Mucosa of rectum (tissue), 2 donors: ENCODE data around the gene ARSJ.

Source experiments
- H3K27ac ChIP-seq, 2 donors: one replicate each; pipeline ENCODE4 v1.7.0; 2013; ENCODE audit warnings: inconsistent platforms in 2 of 2, low read depth in 2 of 2, low read length in 2 of 2
- H3K27me3 ChIP-seq, 2 donors: one replicate each; pipeline ENCODE4 v1.7.0; 2013; ENCODE audit warnings: low read length in 2 of 2; ENCODE audit not compliant: control insufficient read depth in 2 of 2, insufficient read depth in 2 of 2
- H3K36me3 ChIP-seq, 2 donors: one replicate each; pipeline ENCODE4 v1.7.0; 2013; ENCODE audit warnings: low read length in 2 of 2; ENCODE audit not compliant: control insufficient read depth in 2 of 2, insufficient read depth in 2 of 2
- H3K4me1 ChIP-seq, 2 donors: one replicate each; pipeline ENCODE4 v1.7.0; 2013; ENCODE audit warnings: low read length in 2 of 2, mild to moderate bottlenecking in 1 of 2; ENCODE audit not compliant: control insufficient read depth in 2 of 2, insufficient read depth in 2 of 2
- H3K4me3 ChIP-seq, 2 donors: one replicate each; pipeline ENCODE4 v1.7.0; 2013; ENCODE audit warnings: low read length in 2 of 2
- H3K9ac ChIP-seq, 2 donors: one replicate each; pipeline ENCODE4 v1.7.0; 2013; ENCODE audit warnings: low read length in 2 of 2, low read depth in 1 of 2, mild to moderate bottlenecking in 1 of 2
- H3K9me3 ChIP-seq, 2 donors: one replicate each; pipeline ENCODE4 v1.7.0; 2013; ENCODE audit warnings: low read length in 2 of 2; ENCODE audit not compliant: control insufficient read depth in 2 of 2
- donor health status: healthy.
- donor health status: Normal muscosa, but diverticular disease.

Gene ARSJ

DNA sequence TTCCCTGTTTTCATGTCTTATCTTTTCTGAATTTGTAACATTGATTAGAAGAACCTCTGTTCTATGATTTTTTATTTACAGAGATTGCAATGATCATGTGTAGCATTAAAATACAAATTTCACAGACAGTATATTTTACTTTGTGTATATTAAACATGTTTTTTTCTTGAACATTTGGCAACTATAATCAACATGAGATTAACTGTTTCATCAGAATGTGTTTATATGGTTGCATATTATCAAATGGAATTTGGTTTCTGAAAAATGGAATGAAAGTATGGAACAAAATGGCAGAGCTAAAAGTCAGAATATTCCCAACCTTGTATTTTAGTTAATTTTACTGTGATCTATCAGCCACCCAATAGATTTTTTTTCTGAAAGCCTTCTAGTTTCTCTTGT, 19.9 kb downstream of the ARSJ start:
- H3K4me1 ChIP-seq, result peaks cover 0 to 3% of the 10 kb centered on the region in 2 donors
- H3K9ac ChIP-seq, result no peak overlapping the region
- H3K9me3 ChIP-seq, result no peaks in the 10 kb centered on the region
- no peaks in the 10 kb centered on the region for H3K36me3 ChIP-seq
- H3K27ac ChIP-seq, result peak overlapping the region in 1 of 2 donors; percentile 61
- no peaks in the 10 kb centered on the region for H3K27me3 ChIP-seq
- peak overlapping the region in 1 of 2 donors; percentile 7 for H3K4me3 ChIP-seq

DNA sequence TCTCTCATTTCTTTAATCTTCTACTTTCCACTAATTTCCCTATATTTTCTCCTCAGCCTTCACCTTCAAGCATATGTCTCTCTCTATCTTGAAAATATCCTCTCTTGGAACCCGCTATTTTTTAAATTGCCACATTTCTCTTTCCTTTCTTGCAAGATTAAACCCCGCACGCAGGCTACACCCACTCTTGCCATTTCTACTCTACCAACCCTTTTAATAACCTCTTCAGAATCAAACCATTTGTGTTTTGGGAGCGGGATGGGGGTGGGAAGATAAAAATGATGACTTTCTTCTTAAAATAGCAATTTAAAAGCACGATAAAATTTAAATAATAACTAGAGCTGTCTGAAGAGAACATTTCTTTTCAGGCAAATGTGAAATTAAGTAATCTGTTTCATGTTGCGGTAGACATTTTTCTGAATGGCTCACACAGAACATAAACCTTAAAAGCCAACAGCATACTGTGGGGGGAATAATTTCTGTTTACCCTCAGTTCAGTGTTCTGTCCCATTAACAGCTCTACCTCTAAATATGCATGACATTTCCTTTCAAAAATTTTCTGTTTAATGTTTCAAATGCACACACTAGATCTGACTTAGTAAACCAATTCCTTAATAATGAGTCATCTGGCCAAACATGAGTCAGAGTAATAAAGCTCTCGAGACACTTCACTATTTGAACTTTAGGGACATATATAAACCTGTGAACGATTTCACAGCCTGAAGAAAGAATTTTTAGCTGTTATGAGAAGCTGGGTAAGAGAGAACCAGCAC, 20.5 kb downstream of the ARSJ start:
- Histone ChIP-seq H3K9me3 (no peaks in the 10 kb centered on the region), H3K36me3 (no peaks in the 10 kb centered on the region), H3K27me3 (no peaks in the 10 kb centered on the region), H3K9ac (no peak overlapping the region), H3K4me3 (peak overlapping the region in 1 of 2 donors; percentile 7), H3K4me1 (peaks cover 0 to 3% of the 10 kb centered on the region in 2 donors), H3K27ac (peak overlapping the region in 1 of 2 donors; percentile 61)

DNA sequence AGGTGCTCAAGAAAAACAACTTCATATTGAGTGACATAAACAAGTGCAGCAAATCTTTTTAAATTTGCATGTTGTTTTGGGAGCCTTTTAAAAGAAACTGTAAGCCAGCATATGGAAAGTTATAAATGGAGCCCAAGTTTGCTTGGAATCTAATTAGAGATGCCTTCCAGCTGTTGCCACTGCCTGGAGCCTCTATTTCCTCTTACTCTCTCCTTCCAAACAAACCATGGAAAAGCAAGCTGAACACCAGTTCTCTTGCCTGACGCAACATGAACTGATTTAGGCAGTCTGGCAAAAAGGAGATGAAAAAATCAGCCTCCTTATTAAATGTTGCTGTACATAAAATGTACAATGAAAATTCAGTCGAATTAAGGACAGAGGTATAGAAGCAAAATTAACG, 21.5 kb downstream of the ARSJ start:
- Histone ChIP-seq H3K9ac (no peak overlapping the region), H3K27ac (no peak overlapping the region), H3K36me3 (no peaks in the 10 kb centered on the region), H3K27me3 (no peaks in the 10 kb centered on the region), H3K4me3 (no peak overlapping the region), H3K4me1 (peaks cover 0 to 3% of the 10 kb centered on the region in 2 donors), H3K9me3 (no peaks in the 10 kb centered on the region)

DNA sequence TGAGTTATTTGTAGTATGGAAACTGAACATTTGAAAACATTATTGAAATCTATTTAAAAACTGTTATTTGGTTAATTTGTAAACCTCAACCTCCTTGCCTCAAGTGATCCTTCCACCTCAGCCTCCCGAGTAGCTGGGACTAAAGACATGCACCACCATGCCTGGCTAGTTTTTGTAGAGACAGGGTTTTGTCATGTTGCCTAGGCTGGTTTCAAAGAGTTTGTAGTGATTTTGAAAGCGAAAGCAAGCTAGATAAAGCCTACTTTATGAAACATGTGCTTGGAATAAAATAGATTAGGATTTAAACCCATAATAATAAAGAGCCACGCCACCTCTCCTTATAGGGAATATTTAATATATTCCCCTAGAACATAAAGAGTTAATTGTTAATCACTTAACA, 23.5 kb downstream of the ARSJ start:
- Histone ChIP-seq H3K36me3 (no peaks in the 10 kb centered on the region), H3K27me3 (no peaks in the 10 kb centered on the region), H3K27ac (no peak overlapping the region), H3K9me3 (no peaks in the 10 kb centered on the region), H3K4me1 (peaks cover 3 to 17% of the 10 kb centered on the region in 2 donors), H3K4me3 (no peak overlapping the region), H3K9ac (no peak overlapping the region)

DNA sequence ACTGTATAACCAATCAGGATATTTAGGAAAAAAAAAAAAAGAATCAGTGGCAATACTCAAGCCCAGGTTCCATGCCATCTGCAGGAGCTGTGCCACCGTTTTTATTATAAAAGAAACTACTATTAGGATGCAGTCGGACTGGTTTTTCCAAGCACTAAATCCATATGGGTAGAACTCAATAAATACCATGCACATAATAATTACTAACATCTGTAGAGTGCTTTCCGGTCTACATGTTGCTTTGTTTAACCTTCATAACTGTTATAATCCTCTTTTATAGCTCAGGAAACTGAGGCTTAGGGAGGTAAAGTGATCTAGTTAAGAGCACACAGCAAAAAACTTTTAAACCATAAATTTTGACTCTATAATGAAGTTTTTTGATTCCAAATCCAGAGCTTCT, 24.0 kb downstream of the ARSJ start:
- Histone ChIP-seq H3K4me3 (no peak overlapping the region), H3K27me3 (no peaks in the 10 kb centered on the region), H3K36me3 (no peaks in the 10 kb centered on the region), H3K9ac (no peak overlapping the region), H3K9me3 (no peaks in the 10 kb centered on the region), H3K27ac (no peak overlapping the region), H3K4me1 (peaks cover 6 to 22% of the 10 kb centered on the region in 2 donors)

- H3K27me3 ChIP-seq, result no peaks in the 10 kb centered on the region
- H3K27ac ChIP-seq, result no peak overlapping the region
- peaks cover 7 to 22% of the 10 kb centered on the region in 2 donors for H3K4me1 ChIP-seq
- H3K9ac ChIP-seq, result no peak overlapping the region
- no peaks in the 10 kb centered on the region for H3K36me3 ChIP-seq
- H3K4me3 ChIP-seq, result no peak overlapping the region
- H3K9me3 ChIP-seq, result no peaks in the 10 kb centered on the region
Measured at GRCh38 chr4:113953888-113954287, 25.6 kb downstream of the ARSJ start.

DNA sequence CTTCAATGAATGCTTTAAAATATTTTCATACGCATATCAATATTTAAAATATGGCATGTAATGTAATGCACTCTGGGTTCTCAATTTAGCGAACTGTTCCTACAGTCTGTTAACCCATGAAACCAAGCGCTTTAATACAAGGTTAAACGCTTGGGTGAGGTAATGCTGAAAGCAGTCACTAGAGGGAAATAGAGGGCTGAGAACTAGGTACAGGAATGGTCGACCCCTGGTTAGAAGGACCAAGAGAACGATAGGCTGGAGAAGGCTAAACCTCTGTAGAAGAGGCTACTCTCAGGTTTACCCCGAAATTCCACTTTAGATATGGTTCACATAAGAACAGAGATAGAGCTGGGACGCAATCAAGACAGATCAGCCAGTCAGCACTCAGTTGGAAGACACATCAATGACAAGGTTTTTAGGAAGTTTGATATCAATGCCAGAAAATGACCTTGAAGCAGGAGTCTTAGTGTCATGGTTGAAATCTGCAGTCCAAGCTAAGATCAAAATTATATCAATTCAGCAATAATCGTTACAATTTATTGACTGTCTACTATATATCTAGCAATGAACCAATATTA, 26.9 kb downstream of the ARSJ start:
- peaks cover 7 to 22% of the 10 kb centered on the region in 2 donors for H3K4me1 ChIP-seq
- H3K27me3 ChIP-seq, result no peaks in the 10 kb centered on the region
- no peak overlapping the region for H3K9ac ChIP-seq
- no peaks in the 10 kb centered on the region for H3K36me3 ChIP-seq
- H3K4me3 ChIP-seq, result no peak overlapping the region
- no peak overlapping the region for H3K27ac ChIP-seq
- H3K9me3 ChIP-seq, result no peaks in the 10 kb centered on the region

DNA sequence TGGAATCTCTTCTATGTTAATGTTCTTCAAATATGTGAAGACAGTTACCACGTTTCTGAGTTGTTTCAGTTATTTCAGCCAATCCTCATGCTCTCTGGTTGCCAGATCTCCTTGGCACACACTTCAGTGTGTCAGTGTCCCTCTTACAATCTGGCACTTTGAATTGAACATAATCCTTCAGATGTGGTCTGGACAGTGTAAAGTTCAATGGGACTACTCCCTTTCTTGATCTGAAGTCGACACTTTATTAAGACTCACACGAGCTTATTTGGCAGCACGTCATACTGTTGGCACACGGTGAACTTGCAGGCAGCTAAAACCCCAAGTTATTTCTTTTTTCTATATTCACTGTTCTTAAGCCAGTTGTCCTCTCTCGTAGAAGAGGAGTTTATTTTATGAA, 28.2 kb downstream of the ARSJ start:
- H3K27me3 ChIP-seq, result no peaks in the 10 kb centered on the region
- H3K9ac ChIP-seq, result no peak overlapping the region
- H3K9me3 ChIP-seq, result no peaks in the 10 kb centered on the region
- peak overlapping the region in 1 of 2 donors; percentile 1 for H3K27ac ChIP-seq
- no peaks in the 10 kb centered on the region for H3K36me3 ChIP-seq
- H3K4me1 ChIP-seq, result peaks cover 7 to 22% of the 10 kb centered on the region in 2 donors
- H3K4me3 ChIP-seq, result no peak overlapping the region

GRCh38 chr4:113950207-113950606, 29.2 kb downstream of the ARSJ start:
- no peak overlapping the region for H3K27ac ChIP-seq
- no peak overlapping the region for H3K4me3 ChIP-seq
- H3K9me3 ChIP-seq, result no peaks in the 10 kb centered on the region
- no peak overlapping the region for H3K9ac ChIP-seq
- peaks cover 7 to 19% of the 10 kb centered on the region in 2 donors for H3K4me1 ChIP-seq
- H3K36me3 ChIP-seq, result no peaks in the 10 kb centered on the region
- H3K27me3 ChIP-seq, result no peaks in the 10 kb centered on the region

DNA sequence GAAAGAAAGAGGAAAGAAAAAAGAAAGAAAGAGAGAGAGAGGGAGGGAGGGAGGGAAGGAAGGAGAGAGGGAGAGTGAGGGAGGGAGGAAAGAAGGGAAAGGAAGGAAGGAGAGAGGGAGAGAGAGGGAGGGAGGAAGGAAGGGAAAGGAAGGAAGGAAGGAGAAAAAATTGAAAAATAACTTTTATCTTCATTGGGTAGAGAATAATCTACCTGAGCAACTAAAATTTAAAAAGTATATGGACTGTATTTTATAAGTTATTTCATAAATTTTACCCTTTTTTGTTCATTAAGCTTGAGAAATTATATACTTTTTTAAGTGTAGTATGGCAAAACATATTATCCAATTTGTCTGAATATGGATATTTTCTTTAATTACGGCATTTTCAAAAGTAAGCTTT, 32.0 kb downstream of the ARSJ start:
- H3K36me3 ChIP-seq, result no peaks in the 10 kb centered on the region
- no peaks in the 10 kb centered on the region for H3K27me3 ChIP-seq
- no peaks in the 10 kb centered on the region for H3K9me3 ChIP-seq
- no peak overlapping the region for H3K27ac ChIP-seq
- H3K9ac ChIP-seq, result no peak overlapping the region
- peaks cover 7 to 17% of the 10 kb centered on the region in 2 donors for H3K4me1 ChIP-seq
- H3K4me3 ChIP-seq, result no peak overlapping the region
